ENCODE measurements around the gene LEPROT. TPM values are rescaled to one million over a fixed set of nuclear protein-coding genes. Genes with fewer than 3 reads are reported as not detected.

LEPROT gene
- total RNA-seq, 2 donors from 2014 or later, result 19.7 to 49.0 TPM

DNA sequence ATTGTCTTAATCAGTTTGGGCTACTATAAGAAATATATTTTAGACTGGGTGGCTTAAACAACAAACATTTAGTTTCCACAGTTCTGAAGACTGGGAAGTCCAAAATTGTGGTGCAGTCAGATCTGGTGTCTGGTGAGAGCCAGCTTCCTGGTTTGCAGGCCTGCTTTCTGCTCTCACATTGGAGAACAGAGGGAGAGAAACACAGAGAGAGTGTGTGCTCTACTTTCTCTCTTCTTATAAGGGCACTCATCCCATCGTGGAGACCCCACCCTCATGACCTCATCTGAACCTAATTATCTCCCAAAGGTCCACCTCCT, 4.1 kb downstream of the LEPROT start:
- no peak overlapping the region for H3K27ac ChIP-seq (ENCODE audit: low read depth, low read length)
- 92% methylated on average over 1 of the region's 1 CpG; no CpG with 5 or more reads in 1 of the 2 experiments for WGBS, 2 experiments (ENCODE audit: insufficient coverage in 1 of 2, insufficient read length in 1 of 2)
- no peak overlapping the region for H3K4me3 ChIP-seq (ENCODE audit: low read length)
- peaks cover 40% of the 10 kb centered on the region for H3K36me3 ChIP-seq (ENCODE audit: control insufficient read depth, insufficient read depth, low read length)
- TF ChIP-seq CTCF (conservative IDR thresholded peaks at IDR 0.05), result no peak
- peaks cover 43% of the 10 kb centered on the region for H3K36me3 Mint-ChIP-seq (ENCODE audit: low read depth)
- H3K27ac Mint-ChIP-seq, result peak overlapping the region; percentile 78
- no peak overlapping the region for H3K9ac ChIP-seq (ENCODE audit: extremely low read depth, low read length, poor library complexity, severe bottlenecking)
- H3K27me3 ChIP-seq (ENCODE audit: control insufficient read depth, insufficient read depth, low read length, poor library complexity, severe bottlenecking), result no peaks in the 10 kb centered on the region
- no peaks in the 10 kb centered on the region for H3K27me3 Mint-ChIP-seq (ENCODE audit: insufficient read depth)
- no peak for DNase-seq
- peaks cover 15% of the 10 kb centered on the region for H3K4me1 Mint-ChIP-seq
- no peak overlapping the region for H3K4me3 Mint-ChIP-seq
- H3K4me1 ChIP-seq (ENCODE audit: control insufficient read depth, insufficient read depth, low read length), result no peaks in the 10 kb centered on the region
- no peaks in the 10 kb centered on the region for H3K9me3 ChIP-seq (ENCODE audit: control insufficient read depth, low read length)
- H3K9me3 Mint-ChIP-seq, result no peaks in the 10 kb centered on the region

DNA sequence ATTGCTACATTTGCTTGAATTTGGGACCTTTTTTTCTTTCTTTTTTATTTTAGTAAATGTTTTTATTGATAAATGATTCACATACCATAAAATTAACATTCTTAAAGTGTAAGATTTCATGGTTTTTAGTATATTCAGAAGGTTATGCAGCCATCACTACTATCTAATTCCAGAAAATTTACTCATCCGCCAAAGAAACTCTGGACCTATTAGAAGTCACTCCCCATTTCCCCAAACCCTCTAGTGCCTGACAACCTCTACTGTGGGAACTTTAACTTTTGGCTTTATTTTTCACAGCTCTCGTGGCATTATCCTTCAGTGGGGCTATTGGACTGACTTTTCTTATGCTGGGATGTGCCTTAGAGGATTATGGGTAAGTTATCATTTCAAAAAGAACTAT, 4.5 kb downstream of the LEPROT start:
- Histone ChIP-seq H3K4me3 (ENCODE audit: low read length) (no peak overlapping the region), H3K27ac (ENCODE audit: low read depth, low read length) (no peak overlapping the region), H3K27me3 (ENCODE audit: control insufficient read depth, insufficient read depth, low read length, poor library complexity, severe bottlenecking) (no peaks in the 10 kb centered on the region), H3K9me3 (ENCODE audit: control insufficient read depth, low read length) (no peaks in the 10 kb centered on the region), H3K36me3 (ENCODE audit: control insufficient read depth, insufficient read depth, low read length) (peaks cover 43% of the 10 kb centered on the region), H3K9ac (ENCODE audit: extremely low read depth, low read length, poor library complexity, severe bottlenecking) (no peak overlapping the region), H3K4me1 (ENCODE audit: control insufficient read depth, insufficient read depth, low read length) (no peaks in the 10 kb centered on the region)
- Mint-ChIP-seq H3K4me1 (peaks cover 12% of the 10 kb centered on the region), H3K36me3 (ENCODE audit: low read depth) (peaks cover 43% of the 10 kb centered on the region), H3K9me3 (no peaks in the 10 kb centered on the region), H3K27me3 (ENCODE audit: insufficient read depth) (no peaks in the 10 kb centered on the region), H3K27ac (peak overlapping the region; percentile 81), H3K4me3 (no peak overlapping the region)
- WGBS, 2 experiments (ENCODE audit: insufficient coverage in 1 of 2, insufficient read length in 1 of 2), result 92 to 100% methylated on average over 1 to 2 of the region's 2 CpGs
- TF ChIP-seq CTCF (conservative IDR thresholded peaks at IDR 0.05), result no peak
- DNase-seq, result no peak

- Mint-ChIP-seq H3K27ac (peak overlapping the region; percentile 81), H3K9me3 (no peaks in the 10 kb centered on the region), H3K4me1 (peaks cover 12% of the 10 kb centered on the region), H3K36me3 (ENCODE audit: low read depth) (peaks cover 43% of the 10 kb centered on the region), H3K4me3 (no peak overlapping the region), H3K27me3 (ENCODE audit: insufficient read depth) (no peaks in the 10 kb centered on the region)
- 86 to 90% methylated on average over 1 to 3 of the region's 3 CpGs for whole genome bisulfite sequencing, 2 experiments (ENCODE audit: insufficient coverage in 1 of 2, insufficient read length in 1 of 2)
- Histone ChIP-seq H3K4me1 (ENCODE audit: control insufficient read depth, insufficient read depth, low read length) (no peaks in the 10 kb centered on the region), H3K4me3 (ENCODE audit: low read length) (no peak overlapping the region), H3K27me3 (ENCODE audit: control insufficient read depth, insufficient read depth, low read length, poor library complexity, severe bottlenecking) (no peaks in the 10 kb centered on the region), H3K9me3 (ENCODE audit: control insufficient read depth, low read length) (no peaks in the 10 kb centered on the region), H3K36me3 (ENCODE audit: control insufficient read depth, insufficient read depth, low read length) (peaks cover 50% of the 10 kb centered on the region), H3K27ac (ENCODE audit: low read depth, low read length) (peak overlapping the region; percentile 16), H3K9ac (ENCODE audit: extremely low read depth, low read length, poor library complexity, severe bottlenecking) (no peak overlapping the region)
- TF ChIP-seq CTCF (conservative IDR thresholded peaks at IDR 0.05), result no peak
- peak; percentile 66 for DNase-seq
These were observed 5.2 kb downstream of the LEPROT start for GRCh38 chr1:65425697-65426096.
